Spleen (tissue), 7 donors: Measurements from ENCODE around the gene TSEN54.

ENCODE experiments used
- CTCF ChIP-seq, 11 experiments: fragments of 200-600 bp in 7 of 11; fragments of 450-650 bp in 4 of 11; sonication (generic) in 4 of 11; IDR thresholded peaks in 8 of 11; conservative IDR thresholded peaks in 3 of 11; 1 replicate in 7 of 11; 2 replicates in 4 of 11; pipeline versions ENCODE4 v1.4.0 to v1.8.0; 2016 to 2021; ENCODE audit warnings: antibody characterized with exemption in 11 of 11, inconsistent platforms in 4 of 11, mild to moderate bottlenecking in 1 of 11
- POLR2A ChIP-seq, 3 donors: fragments of 450-650 bp; IDR thresholded peaks; one replicate each; pipeline ENCODE4 v1.5.1; 2017; ENCODE audit warnings: antibody characterized with exemption in 3 of 3, mild to moderate bottlenecking in 1 of 3
- POLR2AphosphoS5 ChIP-seq, 3 donors: sonication (generic); formaldehyde crosslinking; IDR thresholded peaks; one replicate each; pipeline ENCODE4 v1.5.1; 2017; ENCODE audit warnings: antibody characterized with exemption in 3 of 3
- donor health status: DM: no; HTN: no; CAD: no; lungs with moderate emphysema.
- donor health status: DM: no; HTN: no; CAD: no.
- donor health status: DM: no; HTN: no; CAD: no.

- TF ChIP-seq CTCF (IDR thresholded peaks at IDR 0.05 in 8 of 11, conservative IDR thresholded peaks at IDR 0.05 in 3 of 11) (no peak), POLR2A (IDR thresholded peaks at IDR 0.05) (no peak), POLR2AphosphoS5 (IDR thresholded peaks at IDR 0.05) (no peak)
These were observed 47.9 kb downstream of the TSEN54 start for GRCh38 chr17:75564195-75564594.
